Stomach (tissue), 4 donors: ENCODE results near the gene ITGA3.

Source experiments
- CTCF ChIP-seq, 7 experiments: fragments of 450-650 bp in 4 of 7; fragments of 200-600 bp in 3 of 7; sonication (generic) in 3 of 7; IDR thresholded peaks; one replicate each; pipeline ENCODE4 v1.5.1; 2016 to 2019; ENCODE audit warnings: antibody characterized with exemption in 7 of 7, control low read depth in 2 of 7, mild to moderate bottlenecking in 1 of 7
- EP300 ChIP-seq: sonication (generic); formaldehyde crosslinking; IDR thresholded peaks from one replicate; pipeline ENCODE4 v1.6.1; 2017; ENCODE audit warnings: antibody characterized with exemption
- POLR2A ChIP-seq, 4 donors: fragments of 450-650 bp; IDR thresholded peaks; one replicate each; pipeline ENCODE4 v1.6.1; 2016; ENCODE audit warnings: antibody characterized with exemption in 4 of 4, control low read depth in 2 of 4, mild to moderate bottlenecking in 1 of 4, moderate library complexity in 1 of 4
- POLR2AphosphoS5 ChIP-seq, 3 donors: sonication (generic); formaldehyde crosslinking; IDR thresholded peaks; one replicate each; pipeline ENCODE4 v1.6.1; 2016; ENCODE audit warnings: antibody characterized with exemption in 3 of 3

GRCh38 chr17:50103941-50104340 is 48.0 kb downstream of the ITGA3 start:
- TF ChIP-seq CTCF (IDR thresholded peaks at IDR 0.05) (no peak), EP300 (no peak), POLR2AphosphoS5 (IDR thresholded peaks at IDR 0.05) (no peak), POLR2A (IDR thresholded peaks at IDR 0.05) (no peak)
